Mesendoderm (in vitro differentiated cells): ENCODE measurements around the gene COL25A1.
"Not testable (repeated sequence)": the region's sequence is repeated elsewhere in the genome, so short reads cannot be mapped to it uniquely, and the experiment has no call there.

Experiments used
- DNase-seq: peaks from one replicate; pipeline ENCODE4 v3.0.0; 2013
- H2AK5ac ChIP-seq: 2 replicates; pipeline ENCODE4 v1.6.1; 2013; ENCODE audit warnings: low read length, inconsistent platforms
- H2BK120ac ChIP-seq: 2 replicates; pipeline ENCODE4 v1.6.1; 2013; ENCODE audit warnings: low read depth, mild to moderate bottlenecking, low read length, moderate library complexity, mixed read lengths
- H2BK15ac ChIP-seq: replicated peaks from 2 replicates; pipeline ENCODE4 v1.6.1; 2013; ENCODE audit warnings: low read depth, mild to moderate bottlenecking, moderate library complexity
- H2BK5ac ChIP-seq: 2 replicates; pipeline ENCODE4 v1.6.1; 2013; ENCODE audit warnings: low read length, inconsistent platforms
- H3K18ac ChIP-seq: 2 replicates; pipeline ENCODE4 v1.6.1; 2013; ENCODE audit warnings: mild to moderate bottlenecking, low read length, mixed read lengths
- H3K23ac ChIP-seq: one replicate; pipeline ENCODE4 v1.6.1; 2013; ENCODE audit warnings: low read length
- H3K27ac ChIP-seq: 2 replicates; pipeline ENCODE4 v1.5.1; 2013; ENCODE audit warnings: low read depth, mild to moderate bottlenecking, inconsistent platforms, low read length, moderate library complexity
- H3K27me3 ChIP-seq: 2 replicates; pipeline ENCODE4 v1.6.1; 2013; ENCODE audit warnings: low read length, control low read depth, mild to moderate bottlenecking, inconsistent platforms; ENCODE audit not compliant: insufficient read depth, poor library complexity
- H3K36me3 ChIP-seq: 2 replicates; pipeline ENCODE4 v1.6.1; 2013; ENCODE audit warnings: low read length, inconsistent platforms; ENCODE audit not compliant: control insufficient read depth, insufficient read depth
- H3K4ac ChIP-seq: one replicate; pipeline ENCODE4 v1.6.1; 2013; ENCODE audit warnings: low read depth, mild to moderate bottlenecking, low read length, moderate library complexity
- H3K4me1 ChIP-seq: 2 replicates; pipeline ENCODE4 v1.6.1; 2013; ENCODE audit warnings: low read depth, low read length, inconsistent platforms; ENCODE audit not compliant: control insufficient read depth
- H3K4me2 ChIP-seq: 2 replicates; pipeline ENCODE4 v1.6.1; 2013; ENCODE audit warnings: low read length
- H3K4me3 ChIP-seq: 2 replicates; pipeline ENCODE4 v1.5.1; 2013; ENCODE audit warnings: mild to moderate bottlenecking, low read length
- H3K56ac ChIP-seq: one replicate; pipeline ENCODE4 v1.6.1; 2013; ENCODE audit warnings: low read length
- H3K79me1 ChIP-seq: 2 replicates; pipeline ENCODE4 v1.6.1; 2013; ENCODE audit warnings: low read length, inconsistent platforms
- H3K79me2 ChIP-seq: 2 replicates; pipeline ENCODE4 v1.6.1; 2013; ENCODE audit warnings: mild to moderate bottlenecking, low read length; ENCODE audit not compliant: control insufficient read depth, insufficient read depth
- H3K9ac ChIP-seq: 2 replicates; pipeline ENCODE4 v1.6.1; 2013; ENCODE audit warnings: low read length, inconsistent platforms
- H4K5ac ChIP-seq: one replicate; pipeline ENCODE4 v1.6.1; 2013; ENCODE audit warnings: low read length
- H4K8ac ChIP-seq: one replicate; pipeline ENCODE4 v1.6.1; 2013; ENCODE audit warnings: low read depth, mild to moderate bottlenecking, control low read depth, low read length, moderate library complexity
- whole genome bisulfite sequencing: extraction: QIAGEN DNeasy Blood & Tissue Kit; methylation state at CpG from one replicate; pipeline ENCODE4 v1.1.7; 2013; ENCODE audit warnings: low lambda C conversion rate, missing lambda C conversion rate; ENCODE audit not compliant: insufficient coverage; ENCODE audit errors: extremely low coverage; 5-methylcytosine and 5-hydroxymethylcytosine counted together

Gene COL25A1

DNA sequence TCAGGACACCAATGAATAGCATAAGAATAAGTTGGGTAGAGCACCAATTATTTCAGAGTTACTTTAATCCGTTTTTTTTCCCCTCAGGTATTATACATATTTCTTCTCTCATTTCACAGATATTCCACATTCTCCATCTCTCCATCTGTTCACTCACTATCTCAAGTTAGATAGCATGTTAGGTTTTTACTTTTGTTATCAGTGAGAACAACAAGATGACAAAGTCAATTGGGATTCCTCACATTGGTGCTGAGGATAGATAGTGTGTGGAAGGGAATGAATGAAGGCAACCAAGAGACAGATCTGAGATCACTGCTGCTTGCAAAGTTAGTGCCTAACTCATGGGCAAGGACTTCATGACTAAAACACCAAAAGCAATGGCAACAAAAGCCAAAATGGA lies 427.7 kb downstream of the COL25A1 start:
- Histone ChIP-seq H3K4me2 (no peak overlapping the region), H4K8ac (no peak overlapping the region), H3K27ac (no peak overlapping the region), H3K27me3 (no peaks in the 10 kb centered on the region), H3K9ac (no peak overlapping the region), H3K4ac (no peak overlapping the region), H3K79me2 (no peaks in the 10 kb centered on the region), H4K5ac (no peak overlapping the region), H3K79me1 (no peaks in the 10 kb centered on the region), H3K4me3 (no peak overlapping the region), H3K36me3 (no peaks in the 10 kb centered on the region), H2AK5ac (no peak overlapping the region), H2BK15ac (no peak overlapping the region), H3K56ac (no peak overlapping the region), H3K18ac (no peak overlapping the region), H3K23ac (no peak overlapping the region), H2BK5ac (no peak overlapping the region), H2BK120ac (no peak overlapping the region), H3K4me1 (no peaks in the 10 kb centered on the region)
- peak; percentile 74 for DNase-seq
- WGBS = no CpG with 5 or more reads among the region's 1 CpG

DNA sequence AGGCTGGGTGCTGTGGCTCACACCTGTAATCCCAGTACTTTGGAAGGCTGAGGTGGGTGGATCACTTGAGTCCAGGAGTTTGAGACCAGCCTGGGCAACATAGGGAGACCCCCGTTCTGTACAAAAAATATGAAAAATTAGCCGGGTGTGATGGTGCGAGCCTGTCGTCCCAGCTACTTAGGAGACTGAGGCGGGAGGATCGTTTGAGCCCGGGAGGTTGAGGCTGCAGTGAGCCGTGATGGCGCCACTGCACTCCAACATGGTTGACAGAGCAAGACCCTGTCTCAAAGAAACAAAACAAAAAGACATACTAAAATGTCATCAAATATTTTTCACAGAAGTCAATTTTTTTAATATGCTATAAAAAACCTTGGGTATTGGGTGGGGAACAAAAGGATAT lies 432.5 kb downstream of the COL25A1 start:
- WGBS = no CpG with 5 or more reads among the region's 9 CpGs
- H3K79me2 ChIP-seq, DNase-seq, H3K27me3 ChIP-seq, H3K4ac ChIP-seq, H3K23ac ChIP-seq, H3K36me3 ChIP-seq, H3K4me2 ChIP-seq, H2AK5ac ChIP-seq, H3K56ac ChIP-seq, H4K5ac ChIP-seq, H4K8ac ChIP-seq, H2BK15ac ChIP-seq, H3K79me1 ChIP-seq, H3K27ac ChIP-seq, H2BK5ac ChIP-seq, H3K4me1 ChIP-seq, H3K18ac ChIP-seq, H3K9ac ChIP-seq, H3K4me3 ChIP-seq, H2BK120ac ChIP-seq: not testable (repeated sequence)

DNA sequence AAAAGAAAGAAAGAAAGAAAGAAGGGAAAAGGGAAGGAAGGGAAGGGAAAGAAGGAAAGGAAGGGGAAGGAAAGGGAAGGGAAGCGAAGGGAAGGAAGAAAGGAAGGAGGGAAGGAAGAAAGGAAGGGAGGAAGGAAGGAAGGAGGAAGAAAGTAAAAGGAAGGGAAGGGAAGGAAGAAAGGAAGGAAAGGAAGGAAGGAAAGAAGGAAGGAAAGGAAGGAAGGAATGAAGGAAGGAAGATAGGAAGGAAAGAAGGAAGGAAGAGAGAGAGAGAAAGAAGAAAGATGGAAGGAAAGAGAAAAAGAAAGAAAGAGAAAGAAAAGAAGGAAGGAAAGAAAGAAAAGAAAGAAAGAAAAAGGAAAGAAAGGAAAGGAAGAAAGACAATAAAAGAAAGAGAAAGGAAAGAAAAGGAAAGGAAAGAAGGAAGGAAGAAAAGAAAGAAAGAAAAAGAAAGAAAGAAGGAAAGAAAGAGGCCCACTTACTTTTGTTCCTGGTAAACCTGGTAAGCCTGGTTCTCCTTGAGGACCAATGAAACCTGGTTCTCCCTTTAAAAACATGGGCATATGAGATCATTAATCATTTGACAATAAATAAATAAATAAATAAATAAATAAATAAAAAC lies 433.7 kb downstream of the COL25A1 start:
- Histone ChIP-seq H2AK5ac (no peak overlapping the region), H3K79me1 (no peaks in the 10 kb centered on the region), H4K8ac (no peak overlapping the region), H3K9ac (no peak overlapping the region), H3K18ac (no peak overlapping the region), H4K5ac (no peak overlapping the region), H3K4me1 (no peaks in the 10 kb centered on the region), H3K27me3 (no peaks in the 10 kb centered on the region), H3K79me2 (no peaks in the 10 kb centered on the region), H3K4ac (no peak overlapping the region), H3K36me3 (no peaks in the 10 kb centered on the region), H2BK15ac (no peak overlapping the region), H3K56ac (no peak overlapping the region), H2BK120ac (no peak overlapping the region), H3K23ac (no peak overlapping the region), H3K4me2 (no peak overlapping the region), H3K4me3 (no peak overlapping the region), H2BK5ac (no peak overlapping the region), H3K27ac (no peak overlapping the region)
- WGBS = no CpG with 5 or more reads among the region's 1 CpG
- no peak for DNase-seq

DNA sequence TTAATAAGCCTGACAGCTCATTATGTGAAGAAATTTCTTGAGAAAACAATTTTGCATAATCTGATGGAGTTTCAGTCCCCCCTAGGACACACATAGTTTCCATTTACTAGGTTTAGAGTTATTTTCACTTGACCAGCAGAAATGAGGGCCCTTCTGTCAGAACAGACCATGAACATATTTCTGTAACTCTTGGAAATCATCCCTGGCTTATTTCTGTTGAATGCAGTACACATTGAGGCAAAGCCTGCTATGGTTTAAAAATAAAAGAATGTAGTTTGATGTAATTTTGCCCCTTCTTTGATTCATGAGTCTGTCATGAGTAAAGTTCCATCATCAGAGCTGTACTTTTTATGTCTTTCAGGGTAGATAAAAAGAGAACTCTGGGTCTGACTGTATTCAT lies 435.0 kb downstream of the COL25A1 start:
- Histone ChIP-seq H2AK5ac (no peak overlapping the region), H3K56ac (no peak overlapping the region), H2BK120ac (no peak overlapping the region), H3K4me3 (no peak overlapping the region), H3K27ac (no peak overlapping the region), H3K4me2 (no peak overlapping the region), H3K36me3 (no peaks in the 10 kb centered on the region), H3K4ac (no peak overlapping the region), H4K8ac (no peak overlapping the region), H3K4me1 (no peaks in the 10 kb centered on the region), H3K23ac (no peak overlapping the region), H2BK15ac (no peak overlapping the region), H4K5ac (no peak overlapping the region), H3K79me1 (no peaks in the 10 kb centered on the region), H3K79me2 (no peaks in the 10 kb centered on the region), H3K18ac (no peak overlapping the region), H3K9ac (no peak overlapping the region), H3K27me3 (no peaks in the 10 kb centered on the region), H2BK5ac (no peak overlapping the region)
- no peak for DNase-seq

DNA sequence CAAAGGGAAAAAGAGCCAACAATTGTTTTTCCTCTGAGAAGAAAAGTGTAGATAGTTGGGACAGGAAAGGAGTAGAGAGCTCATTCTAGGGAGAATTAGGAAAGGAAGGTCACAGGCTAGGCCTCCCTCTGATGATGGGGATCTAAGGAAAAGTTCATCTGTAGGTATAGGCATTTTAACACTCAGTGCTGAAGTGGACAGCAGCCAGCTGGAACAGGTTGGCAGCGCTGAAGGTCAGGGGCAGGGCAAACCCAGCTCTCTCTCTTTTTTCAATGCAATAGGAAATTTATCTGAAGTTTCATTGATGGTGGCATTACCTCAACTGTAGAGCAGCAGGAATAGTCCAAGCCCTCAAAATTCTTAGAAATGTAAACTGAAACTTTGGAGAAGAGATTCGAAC lies 441.1 kb downstream of the COL25A1 start:
- no peaks in the 10 kb centered on the region for H3K36me3 ChIP-seq
- no peak overlapping the region for H3K4me2 ChIP-seq
- H3K79me2 ChIP-seq = no peaks in the 10 kb centered on the region
- H3K9ac ChIP-seq = no peak overlapping the region
- WGBS = no CpG with 5 or more reads among the region's 2 CpGs
- H2BK15ac ChIP-seq = no peak overlapping the region
- no peak overlapping the region for H4K5ac ChIP-seq
- H3K18ac ChIP-seq = no peak overlapping the region
- H3K79me1 ChIP-seq = no peaks in the 10 kb centered on the region
- no peak overlapping the region for H4K8ac ChIP-seq
- no peak overlapping the region for H2BK120ac ChIP-seq
- no peak overlapping the region for H3K27ac ChIP-seq
- no peak overlapping the region for H2AK5ac ChIP-seq
- no peak overlapping the region for H3K4ac ChIP-seq
- no peak overlapping the region for H2BK5ac ChIP-seq
- H3K27me3 ChIP-seq = no peaks in the 10 kb centered on the region
- H3K56ac ChIP-seq = no peak overlapping the region
- no peak overlapping the region for H3K4me3 ChIP-seq
- no peak overlapping the region for H3K23ac ChIP-seq
- H3K4me1 ChIP-seq = no peaks in the 10 kb centered on the region
- peak; percentile 48 for DNase-seq

DNA sequence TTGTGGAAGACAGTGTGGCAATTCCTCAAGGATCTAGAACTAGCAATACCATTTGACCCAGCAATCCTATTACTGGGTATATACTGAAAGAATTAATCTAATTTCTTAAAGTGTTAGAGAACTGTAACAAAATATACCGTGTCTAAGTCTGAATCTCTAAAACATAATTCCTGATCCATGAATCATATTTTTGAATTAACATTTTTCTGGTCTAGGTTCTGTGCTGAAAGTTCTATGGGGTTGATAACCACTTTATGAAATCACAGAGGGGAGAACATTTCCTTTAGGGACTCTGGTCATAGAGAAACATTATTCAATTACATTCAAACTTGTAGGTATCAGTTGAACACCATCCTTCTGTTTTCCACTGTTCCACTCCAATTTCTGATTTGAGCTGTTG lies 447.7 kb downstream of the COL25A1 start:
- Histone ChIP-seq H3K4me3 (no peak overlapping the region), H2BK5ac (no peak overlapping the region), H4K8ac (no peak overlapping the region), H3K4me1 (no peaks in the 10 kb centered on the region), H3K23ac (no peak overlapping the region), H3K18ac (no peak overlapping the region), H3K9ac (no peak overlapping the region), H4K5ac (no peak overlapping the region), H3K79me2 (no peaks in the 10 kb centered on the region), H2BK15ac (no peak overlapping the region), H3K27ac (no peak overlapping the region), H3K79me1 (no peaks in the 10 kb centered on the region), H3K56ac (no peak overlapping the region), H2AK5ac (no peak overlapping the region), H3K4ac (no peak overlapping the region), H3K36me3 (no peaks in the 10 kb centered on the region), H2BK120ac (no peak overlapping the region), H3K4me2 (no peak overlapping the region), H3K27me3 (no peaks in the 10 kb centered on the region)
- no CpG with 5 or more reads among the region's 1 CpG for WGBS
- no peak for DNase-seq
